Measurements from ENCODE around the gene CDC25A.

The CDC25A gene

GRCh38 chr3:48143992-48144391, 44.2 kb downstream of the CDC25A start:
- TF ChIP-seq CTCF (IDR thresholded peaks at IDR 0.05; ENCODE audit: insufficient read depth, low read depth, low read length, missing control alignments): no peak
- no peak for DNase-seq (ENCODE audit: low read depth)
- no peak overlapping the region for H3K4me3 ChIP-seq (ENCODE audit: low read length)

GRCh38 chr3:48143567-48143966, 44.6 kb downstream of the CDC25A start:
- TF ChIP-seq CTCF (IDR thresholded peaks at IDR 0.05; ENCODE audit: insufficient read depth, low read depth, low read length, missing control alignments): no peak
- H3K4me3 ChIP-seq (ENCODE audit: low read length): no peak overlapping the region
- no peak for DNase-seq (ENCODE audit: low read depth)

- peak; percentile 78 for DNase-seq (ENCODE audit: low read depth)
- TF ChIP-seq CTCF (IDR thresholded peaks at IDR 0.05; ENCODE audit: insufficient read depth, low read depth, low read length, missing control alignments): no peak
- no peak overlapping the region for H3K4me3 ChIP-seq (ENCODE audit: low read length)
Measured at GRCh38 chr3:48142316-48142870, 45.8 kb downstream of the CDC25A start.

- no peak for TF ChIP-seq CTCF (IDR thresholded peaks at IDR 0.05; ENCODE audit: insufficient read depth, low read depth, low read length, missing control alignments)
Measured at GRCh38 chr3:48141604-48142137, 46.5 kb downstream of the CDC25A start.

GRCh38 chr3:48140936-48141603, 47.1 kb downstream of the CDC25A start:
- no peak for DNase-seq (ENCODE audit: low read depth)
- no peak for TF ChIP-seq CTCF (IDR thresholded peaks at IDR 0.05; ENCODE audit: insufficient read depth, low read depth, low read length, missing control alignments)
- no peak overlapping the region for H3K4me3 ChIP-seq (ENCODE audit: low read length)

More at GRCh38 chr3:48141604-48142137, 46.5 kb downstream of the CDC25A start:
- DNase-seq (ENCODE audit: low read depth): peak; percentile 73
- H3K4me3 ChIP-seq (ENCODE audit: low read length): no peak overlapping the region

GRCh38 chr3:48140336-48140757, 47.9 kb downstream of the CDC25A start:
- no peak overlapping the region for H3K4me3 ChIP-seq (ENCODE audit: low read length)
- TF ChIP-seq CTCF (IDR thresholded peaks at IDR 0.05; ENCODE audit: insufficient read depth, low read depth, low read length, missing control alignments): no peak
- DNase-seq (ENCODE audit: low read depth): no peak
